ENCODE measurements around the gene CRB3. TPM values are rescaled to one million over a fixed set of nuclear protein-coding genes. Genes with fewer than 3 reads are reported as not detected.

The CRB3 gene
- total and polyA plus RNA-seq, 9 of the 15 experiments (the other 6 are each of a cell fraction or from before 2014, with no cell fraction given): 0.49 TPM; not detected in 8

GRCh38 chr19:6460099-6460884, 3.8 kb upstream of the CRB3 start (continued):
- TF ChIP-seq AFF1 (IDR thresholded peaks at IDR 0.05; ENCODE audit: low read depth in 1 of 2, partially characterized antibody in 2 of 2) (peak in 1 of 2 experiments; percentile 72), SREBF2 (CRISPR knock-in tag; IDR thresholded peaks at IDR 0.05) (no peak), SNAPC5 (CRISPR knock-in tag; IDR thresholded peaks at IDR 0.05) (no peak), NR1H2 (CRISPR knock-in tag; IDR thresholded peaks at IDR 0.05) (no peak), ZNF518B (CRISPR knock-in tag; IDR thresholded peaks at IDR 0.05) (no peak), HDAC1 (IDR thresholded peaks at IDR 0.05) (peak in 1 of 2 experiments; percentile 42; a peak in 2 of 4 replicates), CBX2 (IDR thresholded peaks at IDR 0.05; ENCODE audit: insufficient read depth, low read length, poor library complexity, severe bottlenecking) (no peak), PHTF2 (CRISPR knock-in tag; IDR thresholded peaks at IDR 0.05) (no peak), HNRNPLL (IDR thresholded peaks at IDR 0.05; ENCODE audit: low read depth, low read length, poor library complexity, severe bottlenecking) (peak; percentile 26), CEBPG (CRISPR knock-in tag; IDR thresholded peaks at IDR 0.05) (no peak), CEBPG (tag; conservative IDR thresholded peaks at IDR 0.05 in 1 of 2, IDR thresholded peaks at IDR 0.05 in 1 of 2) (no peak), POLR2AphosphoS2 (IDR thresholded peaks at IDR 0.05; ENCODE audit: low read length) (no peak), DDX20 (tag; IDR thresholded peaks at IDR 0.05; ENCODE audit: low read depth) (no peak), ZNF133 (CRISPR knock-in tag; IDR thresholded peaks at IDR 0.05) (no peak), CSDE1 (IDR thresholded peaks at IDR 0.05) (no peak), RBM14 (IDR thresholded peaks at IDR 0.05; ENCODE audit: borderline replicate concordance, insufficient read depth, low read depth, low read length) (no peak), ZNF24 (IDR thresholded peaks at IDR 0.05) (no peak), KLF16 (IDR thresholded peaks at IDR 0.05) (no peak), TSC22D4 (tag; IDR thresholded peaks at IDR 0.05) (no peak), E2F5 (CRISPR knock-in tag; IDR thresholded peaks at IDR 0.05) (no peak)

Measured in K562 (cell line).